Measurements from ENCODE around the gene SLC18B1. TPM values are rescaled to one million over a fixed set of nuclear protein-coding genes. Genes with fewer than 3 reads are reported as not detected.

SLC18B1 gene
- total RNA-seq, 1 donor from 2014 or later: 3.3 TPM

Other genes with a start within 250 kb of the SLC18B1 start
- not detected for gene TAAR8, start 246.0 kb downstream of the SLC18B1 start, total RNA-seq
- not detected for gene TAAR6, start 228.3 kb downstream of the SLC18B1 start, total RNA-seq
- not detected for gene TAAR5, start 208.9 kb downstream of the SLC18B1 start, total RNA-seq
- gene TAAR2, start 174.4 kb downstream of the SLC18B1 start, total RNA-seq: not detected
- gene TAAR1, start 139.5 kb downstream of the SLC18B1 start, total RNA-seq: not detected
- 1.9 TPM for gene VNN1, start 84.6 kb downstream of the SLC18B1 start, total RNA-seq
- 1.9 TPM for gene VNN2, start 40.7 kb downstream of the SLC18B1 start, total RNA-seq
- gene RPS12, start 15.9 kb upstream of the SLC18B1 start, total RNA-seq: 471 TPM